ENCODE results near the gene C5AR1.

Gene C5AR1

GRCh38 chr19:47371261-47371660, 61.6 kb downstream of the C5AR1 start:
- DNase-seq: no peak
